K562 (cell line): ENCODE measurements around the gene MRGPRD. TPM values are rescaled to one million over a fixed set of nuclear protein-coding genes. Genes with fewer than 3 reads are reported as not detected.

Source experiments
- ATAC-seq: fragments of 200-7000 bp; cut with Tn5 transposase; 3 replicates; pipeline ENCODE4 v1.9.1; 2020; ENCODE audit warnings: moderate library complexity
- BruUV-seq: library from RNA; stranded (reverse); fragments of 400-500 nt; replicated peaks from 2 replicates; lab custom pipeline; 2021; lab: Mats Ljungman, UMichigan
- CTCF ChIA-PET: fragments of 300-600 bp; formaldehyde crosslinking; extraction: SDS; loops from one replicate; lab custom pipeline; 2021; ENCODE audit warnings: low intra/inter-chr PET ratio; lab: Yijun Ruan, JAX
- POLR2A ChIA-PET: fragments of 300-600, 350-650 bp; sonication (Branson Sonifier 250); formaldehyde crosslinking; extraction: SDS; loops from one replicate; lab custom pipeline; 2021; ENCODE audit warnings: antibody characterized with exemption, inconsistent platforms; lab: Yijun Ruan, JAX
- DNase-seq, 4 experiments: peaks; one replicate each; pipeline versions ENCODE4 v3.0.0 to v3.0.0-alpha.2; 2011 to 2018; ENCODE audit warnings: low spot score in 3 of 4, mixed read lengths in 3 of 4; ENCODE audit errors: extremely low read depth in 1 of 4
- FAIRE-seq: peaks from 2 replicates; lab custom pipeline; 2011; peaks lifted over from hg19 to GRCh38; lab: Jason Lieb, UNC
- H2AFZ ChIP-seq: 2 replicates; pipeline ENCODE4 v1.6.0; 2011; ENCODE audit warnings: low read depth, low read length, control low read depth, inconsistent platforms
- H3K27ac ChIP-seq: fragments of 200-600 bp; 3 replicates; pipeline ENCODE4 v1.8.0; 2011; ENCODE audit warnings: low read depth, mild to moderate bottlenecking, control low read depth, inconsistent platforms, low read length, moderate library complexity, mixed read lengths; ENCODE audit errors: extremely low read depth
- H3K27me3 ChIP-seq, 2 experiments: fragments of 300-600 bp in 1 of 2; 2 replicates in 1 of 2; 3 replicates in 1 of 2; pipeline versions ENCODE4 v1.6.0 to v1.8.0; 2011; ENCODE audit warnings: inconsistent platforms in 2 of 2, low read length in 2 of 2, mild to moderate bottlenecking in 1 of 2, mixed read lengths in 1 of 2, moderate library complexity in 1 of 2; ENCODE audit not compliant: control insufficient read depth in 2 of 2, insufficient read depth in 2 of 2
- H3K36me3 ChIP-seq: fragments of 300-600 bp; 3 replicates; pipeline ENCODE4 v1.8.0; 2011; ENCODE audit warnings: mild to moderate bottlenecking, low read length, inconsistent platforms; ENCODE audit not compliant: control insufficient read depth, insufficient read depth
- H3K4me1 ChIP-seq, 2 experiments: fragments of 200-600 bp in 1 of 2; replicated peaks in 1 of 2; 2 replicates in 1 of 2; 3 replicates in 1 of 2; pipeline versions ENCODE4 v1.5.1 to v1.8.0; 2011; ENCODE audit warnings: inconsistent platforms in 2 of 2, low read length in 2 of 2, mild to moderate bottlenecking in 1 of 2, mixed read lengths in 1 of 2, moderate library complexity in 1 of 2; ENCODE audit not compliant: control insufficient read depth in 2 of 2, insufficient read depth in 2 of 2
- H3K4me2 ChIP-seq: 2 replicates; pipeline ENCODE4 v1.6.1; 2011; ENCODE audit warnings: low read length, control low read depth, inconsistent platforms, mixed read lengths; ENCODE audit not compliant: insufficient read depth
- H3K4me3 ChIP-seq: fragments of 200-600 bp; sonication (generic), shearing (Covaris generic); 2 replicates; pipeline ENCODE4 v1.5.1; 2016; ENCODE audit warnings: control low read depth, inconsistent platforms
- H3K79me2 ChIP-seq: fragments of 200-600 bp; 3 replicates; pipeline ENCODE4 v1.8.0; 2011; ENCODE audit warnings: low read length, inconsistent platforms; ENCODE audit not compliant: control insufficient read depth, insufficient read depth
- H3K9ac ChIP-seq, 2 experiments: 2 replicates each; pipeline versions ENCODE4 v1.6.0 to v1.6.1; 2011; ENCODE audit warnings: low read depth in 2 of 2, low read length in 2 of 2, control low read depth in 1 of 2, inconsistent platforms in 1 of 2, mild to moderate bottlenecking in 1 of 2, mixed read lengths in 1 of 2; ENCODE audit not compliant: insufficient read depth in 1 of 2
- H3K9me1 ChIP-seq: one replicate; pipeline ENCODE4 v1.6.0; 2011; ENCODE audit warnings: inconsistent platforms, mild to moderate bottlenecking, low read length, moderate library complexity; ENCODE audit not compliant: control insufficient read depth, insufficient read depth
- H3K9me3 ChIP-seq: replicated peaks from 2 replicates; pipeline ENCODE4 v1.5.1; 2011; ENCODE audit warnings: low read depth, low read length, inconsistent platforms; ENCODE audit not compliant: control insufficient read depth, insufficient read depth
- H4K20me1 ChIP-seq: replicated peaks from 2 replicates; pipeline ENCODE4 v1.6.1; 2011; ENCODE audit warnings: low read length, inconsistent platforms, mixed read lengths; ENCODE audit not compliant: control insufficient read depth, insufficient read depth
- CUX1 ChIP-seq: fragments of 200-800 bp; sonication (Bioruptor generic); IDR thresholded peaks from 2 replicates; pipeline ENCODE4 v1.6.1; 2016; ENCODE audit warnings: missing genetic modification characterization, missing compliant biosample characterization
- GABPB1 ChIP-seq: sonication (generic); formaldehyde crosslinking; IDR thresholded peaks from 2 replicates; pipeline ENCODE4 v1.8.0; 2022; ENCODE audit warnings: mild to moderate bottlenecking, missing genetic modification reagents
- HDAC2 ChIP-seq: fragments of 450-650 bp; IDR thresholded peaks from 2 replicates; pipeline ENCODE4 v1.6.1; 2016; ENCODE audit warnings: mild to moderate bottlenecking
- HMGXB4 ChIP-seq: sonication (generic); formaldehyde crosslinking; IDR thresholded peaks from 2 replicates; pipeline ENCODE4 v1.8.1; 2023; ENCODE audit warnings: mild to moderate bottlenecking, missing genetic modification reagents
- TEAD2 ChIP-seq: fragments of 450-650 bp; IDR thresholded peaks from 2 replicates; pipeline ENCODE4 v1.6.1; 2016; ENCODE audit warnings: missing genetic modification characterization, control low read depth, missing compliant biosample characterization
- U2AF1 ChIP-seq: fragments of 200-400 bp; formaldehyde crosslinking; optimal IDR thresholded peaks from 2 replicates; pipeline ENCODE3; 2017; ENCODE audit warnings: mild to moderate bottlenecking, low read depth, low read length, moderate library complexity
- ZNF316 ChIP-seq: fragments of 450-650 bp; IDR thresholded peaks from 2 replicates; pipeline ENCODE4 v1.6.1; 2016
- ZNF668 ChIP-seq: fragments of 250-450 bp; sonication (Bioruptor Pico); IDR thresholded peaks from 2 replicates; pipeline ENCODE4 v1.8.0; 2022; ENCODE audit warnings: mild to moderate bottlenecking, inconsistent platforms
- ZNF707 ChIP-seq: fragments of 250-450 bp; sonication (Bioruptor Pico); conservative IDR thresholded peaks from 2 replicates; pipeline ENCODE4 v1.8.0; 2022; ENCODE audit warnings: inconsistent platforms, mild to moderate bottlenecking, moderate library complexity
- WGBS: fragments of 100-300 bp; shearing (Covaris generic); methylation state at CpG from one replicate; pipeline ENCODE4 v1.1.6; 2016; ENCODE audit warnings: low coverage, mixed read lengths; ENCODE audit not compliant: insufficient coverage; ENCODE audit errors: missing lambda C conversion rate; 5-methylcytosine and 5-hydroxymethylcytosine counted together
- in situ Hi-C: fragments of 300-500 bp; cut with MboI; formaldehyde crosslinking; loops from 4 replicates; pipeline ENCODE4 v1.15.0; 2018; ENCODE audit warnings: inconsistent platforms, mixed read lengths
- intact Hi-C: fragments of 100-400 bp; cut with micrococcal nuclease; formaldehyde crosslinking; loops from 2 replicates; pipeline ENCODE4 v1.14.2; 2022
- polyA plus RNA-seq, 8 experiments: library from polyadenylated mRNA; depleted of rRNA in 4 of 8; stranded (reverse) in 5 of 8; unstranded in 3 of 8; fragments of >200 nt; fragmentation: Nextera tagmentation in 2 of 8; fragmentation: Illumina TruSeq in 1 of 8; extraction: Ambion mirVana in 2 of 8; extraction: Trizol in 1 of 8; gene quantifications; 2 replicates each; pipeline versions ENCODE4 v1.2.1 to v1.2.3, GENCODE V29; 2011 to 2014; ENCODE audit warnings: inconsistent platforms in 1 of 8, missing spikeins in 1 of 8
- total RNA-seq, 7 experiments: library from RNA; depleted of rRNA in 6 of 7; stranded (reverse); fragments of >200 nt in 6 of 7; fragmentation: Illumina TruSeq in 2 of 7; extraction: Trizol in 2 of 7; gene quantifications; 2 replicates each; pipeline versions ENCODE4 v1.2.1 to v1.2.3, GENCODE V29; 2011 to 2021; ENCODE audit warnings: low replicate concordance in 1 of 7

MRGPRD gene
- total and polyA plus RNA-seq, 9 of the 15 experiments (the other 6 are each of a cell fraction or from before 2014, with no cell fraction given): not detected

- ChIA-PET CTCF (no interaction called here), POLR2A (interaction anchor here (0.6 to 2.3 kb wide), 2 partner anchors 8 to 370 kb away, joined by 3 to 8 read pairs; no protein-coding TSS in a partner anchor)
- no peaks in the 10 kb centered on the region for H3K36me3 ChIP-seq
- no peak overlapping the region for H3K27ac ChIP-seq
- no peak for ATAC-seq
- H3K9me1 ChIP-seq: peaks cover 3% of the 10 kb centered on the region
- WGBS: 2% methylated on average over 9 of the region's 9 CpGs
- peaks cover 12% of the 10 kb centered on the region for H4K20me1 ChIP-seq
- no peak overlapping the region for H3K4me2 ChIP-seq
- H3K4me1 ChIP-seq: peaks cover 0 to 16% of the 10 kb centered on the region in 2 experiments; a peak in 1 of 5 replicates
- no peak for FAIRE-seq
- no peak overlapping the region for H3K4me3 ChIP-seq
- H2AFZ ChIP-seq: no peak overlapping the region
- intact Hi-C loops: no loop called here
- H3K79me2 ChIP-seq: no peaks in the 10 kb centered on the region
- peaks cover 76 to 98% of the 10 kb centered on the region in 2 experiments for H3K27me3 ChIP-seq
- H3K9ac ChIP-seq: peak overlapping the region in 1 of 2 experiments; percentile 26; a peak in 1 of 4 replicates
- in situ Hi-C loops: no loop called here
- H3K9me3 ChIP-seq: no peaks in the 10 kb centered on the region
- no peak for DNase-seq
- no peak for TF ChIP-seq HDAC2
- TF ChIP-seq ZNF668: no peak
- no peak for TF ChIP-seq CUX1
- TF ChIP-seq HMGXB4 (CRISPR knock-in tag): no peak
- TF ChIP-seq ZNF707 (CRISPR knock-in tag): no peak
- no peak for TF ChIP-seq GABPB1 (CRISPR knock-in tag)
- no peak for TF ChIP-seq TEAD2 (tag)
- TF ChIP-seq ZNF316: no peak
- no peak for TF ChIP-seq U2AF1
- no TSS peak for BruUV-seq
Observed at GRCh38 chr11:69003301-69003865, 22.6 kb upstream of the MRGPRD start.
